ENCODE results near the gene DOC2A.

The DOC2A gene

GRCh38 chr16:29984764-29985147 lies 26.1 kb downstream of the DOC2A start:
- H3K9me3 ChIP-seq (ENCODE audit: control insufficient read depth, low read length): no peaks in the 10 kb centered on the region
- WGBS: 100% methylated on average over 3 of the region's 5 CpGs

GRCh38 chr16:29984137-29984763 lies 26.6 kb downstream of the DOC2A start:
- Histone ChIP-seq H3K79me1 (replicated peaks; ENCODE audit: low read length, poor library complexity, severe bottlenecking) (peaks cover 48% of the 10 kb centered on the region), H3K18ac (ENCODE audit: low read depth in 1 of 2, low read length in 2 of 2) (no peak overlapping the region), H2BK120ac (ENCODE audit: low read depth, low read length) (no peak overlapping the region), H3K36me3 (ENCODE audit: control insufficient read depth in 1 of 2, insufficient read depth in 2 of 2, low read depth in 1 of 2, low read length in 2 of 2) (peaks cover 93 to 100% of the 10 kb centered on the region in 2 experiments), H4K91ac (ENCODE audit: low read length) (no peak overlapping the region), H3K4me1 (ENCODE audit: control insufficient read depth, insufficient read depth, low read depth, low read length) (no peaks in the 10 kb centered on the region), H4K8ac (ENCODE audit: low read length) (no peak overlapping the region), H3K4me2 (ENCODE audit: low read length, poor library complexity, severe bottlenecking) (no peak overlapping the region), H2AK5ac (ENCODE audit: low read length, severe bottlenecking) (no peak overlapping the region), H3K23ac (ENCODE audit: low read length in 2 of 2) (no peak overlapping the region), H2AFZ (ENCODE audit: low read depth, low read length) (no peak overlapping the region), H2BK5ac (ENCODE audit: low read depth, low read length, poor library complexity, severe bottlenecking) (no peak overlapping the region), H2BK12ac (ENCODE audit: low read length in 2 of 2) (no peak overlapping the region), H3K27ac (ENCODE audit: low read length, poor library complexity, severe bottlenecking) (no peak overlapping the region), H2BK15ac (ENCODE audit: low read depth, poor library complexity, severe bottlenecking) (no peak overlapping the region), H3K27me3 (ENCODE audit: control insufficient read depth in 1 of 2, insufficient read depth in 1 of 2, low read length in 2 of 2) (no peaks in the 10 kb centered on the region), H3K14ac (ENCODE audit: low read length in 2 of 2) (no peak overlapping the region), H3K9me3 (ENCODE audit: control insufficient read depth, low read length) (no peaks in the 10 kb centered on the region), H3K9ac (ENCODE audit: low read length) (peak overlapping the region; percentile 65), H3K4me3 (ENCODE audit: insufficient read depth in 1 of 2, low read depth in 1 of 2, low read length in 2 of 2) (no peak overlapping the region), H3K4ac (ENCODE audit: low read depth in 1 of 2, low read length in 2 of 2) (no peak overlapping the region)
- WGBS: 87% methylated on average over 5 of the region's 6 CpGs
- DNase-seq: no peak

More at GRCh38 chr16:29984764-29985147, 26.1 kb downstream of the DOC2A start:
- Histone ChIP-seq H3K9ac (ENCODE audit: low read length) (no peak overlapping the region), H4K8ac (ENCODE audit: low read length) (no peak overlapping the region), H2AFZ (ENCODE audit: low read depth, low read length) (no peak overlapping the region), H3K4me3 (ENCODE audit: insufficient read depth in 1 of 2, low read depth in 1 of 2, low read length in 2 of 2) (no peak overlapping the region), H3K18ac (ENCODE audit: low read depth in 1 of 2, low read length in 2 of 2) (no peak overlapping the region), H2BK15ac (ENCODE audit: low read depth, poor library complexity, severe bottlenecking) (no peak overlapping the region), H3K27me3 (ENCODE audit: control insufficient read depth in 1 of 2, insufficient read depth in 1 of 2, low read length in 2 of 2) (no peaks in the 10 kb centered on the region), H3K4me1 (ENCODE audit: control insufficient read depth, insufficient read depth, low read depth, low read length) (no peaks in the 10 kb centered on the region), H2BK120ac (ENCODE audit: low read depth, low read length) (no peak overlapping the region), H3K36me3 (ENCODE audit: control insufficient read depth in 1 of 2, insufficient read depth in 2 of 2, low read depth in 1 of 2, low read length in 2 of 2) (peaks cover 93 to 100% of the 10 kb centered on the region in 2 experiments), H2BK5ac (ENCODE audit: low read depth, low read length, poor library complexity, severe bottlenecking) (no peak overlapping the region), H2AK5ac (ENCODE audit: low read length, severe bottlenecking) (no peak overlapping the region), H4K91ac (ENCODE audit: low read length) (no peak overlapping the region), H3K79me1 (replicated peaks; ENCODE audit: low read length, poor library complexity, severe bottlenecking) (peaks cover 45% of the 10 kb centered on the region), H3K14ac (ENCODE audit: low read length in 2 of 2) (no peak overlapping the region), H2BK12ac (ENCODE audit: low read length in 2 of 2) (no peak overlapping the region), H3K23ac (ENCODE audit: low read length in 2 of 2) (no peak overlapping the region), H3K4ac (ENCODE audit: low read depth in 1 of 2, low read length in 2 of 2) (no peak overlapping the region), H3K4me2 (ENCODE audit: low read length, poor library complexity, severe bottlenecking) (no peak overlapping the region), H3K27ac (ENCODE audit: low read length, poor library complexity, severe bottlenecking) (no peak overlapping the region)
- DNase-seq: no peak

DNA sequence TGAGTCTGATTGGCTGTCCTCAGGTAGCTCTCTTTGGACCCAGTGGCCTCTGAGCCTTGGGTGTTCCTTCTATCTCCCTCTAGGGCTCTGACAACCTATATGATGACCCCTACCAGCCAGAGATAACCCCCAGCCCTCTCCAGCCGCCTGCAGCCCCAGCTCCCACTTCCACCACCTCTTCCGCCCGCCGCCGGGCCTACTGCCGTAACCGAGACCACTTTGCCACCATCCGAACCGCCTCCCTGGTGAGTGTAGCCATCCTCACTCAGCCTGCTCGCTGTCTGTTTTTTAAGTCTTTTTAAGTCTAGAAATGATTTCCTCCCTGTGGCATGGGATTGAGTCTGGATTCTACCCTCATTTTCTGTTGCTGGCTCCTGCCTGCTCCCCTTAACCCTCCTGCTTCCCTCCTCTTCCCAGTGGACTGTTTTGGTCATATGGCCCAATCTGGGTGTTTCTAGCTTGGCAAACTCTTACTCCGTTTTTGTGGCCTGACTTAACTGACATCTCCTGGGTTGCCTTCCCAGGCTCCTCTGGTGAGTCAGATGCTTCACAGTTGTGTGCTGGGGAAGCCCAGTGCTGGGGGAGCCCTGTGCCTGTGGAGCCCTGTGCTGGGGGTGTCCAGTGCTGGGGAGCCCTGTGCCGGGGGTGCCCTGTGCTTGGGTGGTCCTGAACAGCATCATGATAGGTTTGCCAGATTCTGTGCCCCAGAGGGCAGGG lies 27.2 kb downstream of the DOC2A start:
- no peak for DNase-seq
- Histone ChIP-seq H2AFZ (ENCODE audit: low read depth, low read length) (no peak overlapping the region), H2BK12ac (ENCODE audit: low read length in 2 of 2) (no peak overlapping the region)

GRCh38 chr16:29982560-29983419 lies 28.0 kb downstream of the DOC2A start:
- Histone ChIP-seq H3K18ac (ENCODE audit: low read depth in 1 of 2, low read length in 2 of 2) (no peak overlapping the region), H3K9me3 (ENCODE audit: control insufficient read depth, low read length) (no peaks in the 10 kb centered on the region), H2BK120ac (ENCODE audit: low read depth, low read length) (no peak overlapping the region), H3K4me3 (ENCODE audit: insufficient read depth in 1 of 2, low read depth in 1 of 2, low read length in 2 of 2) (no peak overlapping the region), H3K4ac (ENCODE audit: low read depth in 1 of 2, low read length in 2 of 2) (no peak overlapping the region), H3K27ac (ENCODE audit: low read length, poor library complexity, severe bottlenecking) (no peak overlapping the region), H2BK15ac (ENCODE audit: low read depth, poor library complexity, severe bottlenecking) (no peak overlapping the region), H3K4me2 (ENCODE audit: low read length, poor library complexity, severe bottlenecking) (no peak overlapping the region), H2AK5ac (ENCODE audit: low read length, severe bottlenecking) (no peak overlapping the region), H2AFZ (ENCODE audit: low read depth, low read length) (no peak overlapping the region), H2BK5ac (ENCODE audit: low read depth, low read length, poor library complexity, severe bottlenecking) (no peak overlapping the region), H3K14ac (ENCODE audit: low read length in 2 of 2) (no peak overlapping the region), H4K8ac (ENCODE audit: low read length) (no peak overlapping the region), H3K79me1 (replicated peaks; ENCODE audit: low read length, poor library complexity, severe bottlenecking) (peaks cover 53% of the 10 kb centered on the region), H3K4me1 (ENCODE audit: control insufficient read depth, insufficient read depth, low read depth, low read length) (no peaks in the 10 kb centered on the region), H4K91ac (ENCODE audit: low read length) (no peak overlapping the region), H2BK12ac (ENCODE audit: low read length in 2 of 2) (no peak overlapping the region), H3K9ac (ENCODE audit: low read length) (peak overlapping the region; percentile 65), H3K23ac (ENCODE audit: low read length in 2 of 2) (no peak overlapping the region), H3K27me3 (ENCODE audit: control insufficient read depth in 1 of 2, insufficient read depth in 1 of 2, low read length in 2 of 2) (no peaks in the 10 kb centered on the region), H3K36me3 (ENCODE audit: control insufficient read depth in 1 of 2, insufficient read depth in 2 of 2, low read depth in 1 of 2, low read length in 2 of 2) (peaks cover 93 to 100% of the 10 kb centered on the region in 2 experiments)
- DNase-seq: no peak
- 95% methylated on average over 23 of the region's 24 CpGs for WGBS

More for the DNA sequence above, 27.2 kb downstream of the DOC2A start:
- Histone ChIP-seq H3K79me1 (replicated peaks; ENCODE audit: low read length, poor library complexity, severe bottlenecking) (peaks cover 53% of the 10 kb centered on the region), H3K4me2 (ENCODE audit: low read length, poor library complexity, severe bottlenecking) (no peak overlapping the region), H3K9ac (ENCODE audit: low read length) (peak overlapping the region; percentile 65), H2BK120ac (ENCODE audit: low read depth, low read length) (no peak overlapping the region), H2AK5ac (ENCODE audit: low read length, severe bottlenecking) (no peak overlapping the region), H3K18ac (ENCODE audit: low read depth in 1 of 2, low read length in 2 of 2) (no peak overlapping the region), H3K4me3 (ENCODE audit: insufficient read depth in 1 of 2, low read depth in 1 of 2, low read length in 2 of 2) (no peak overlapping the region), H3K36me3 (ENCODE audit: control insufficient read depth in 1 of 2, insufficient read depth in 2 of 2, low read depth in 1 of 2, low read length in 2 of 2) (peaks cover 93 to 100% of the 10 kb centered on the region in 2 experiments), H3K27ac (ENCODE audit: low read length, poor library complexity, severe bottlenecking) (no peak overlapping the region), H3K14ac (ENCODE audit: low read length in 2 of 2) (no peak overlapping the region), H2BK15ac (ENCODE audit: low read depth, poor library complexity, severe bottlenecking) (no peak overlapping the region), H4K91ac (ENCODE audit: low read length) (no peak overlapping the region), H3K9me3 (ENCODE audit: control insufficient read depth, low read length) (no peaks in the 10 kb centered on the region), H3K4me1 (ENCODE audit: control insufficient read depth, insufficient read depth, low read depth, low read length) (no peaks in the 10 kb centered on the region), H2BK5ac (ENCODE audit: low read depth, low read length, poor library complexity, severe bottlenecking) (no peak overlapping the region), H3K27me3 (ENCODE audit: control insufficient read depth in 1 of 2, insufficient read depth in 1 of 2, low read length in 2 of 2) (no peaks in the 10 kb centered on the region), H3K23ac (ENCODE audit: low read length in 2 of 2) (no peak overlapping the region), H3K4ac (ENCODE audit: low read depth in 1 of 2, low read length in 2 of 2) (no peak overlapping the region), H4K8ac (ENCODE audit: low read length) (no peak overlapping the region)
- 88% methylated on average over 12 of the region's 12 CpGs for WGBS

All from mesenchymal stem cell (in vitro differentiated cells and primary cell).